Stimulated activated CD8-positive, alpha-beta memory T cell treated with anti-CD3 and anti-CD28 coated beads, Interleukin-2, amount 100 ng/mL, for 48 hours (primary cell): ENCODE measurements around the gene DPM2.

Experiments
- DNase-seq, 2 donors: peaks; one replicate each; pipeline ENCODE4 v3.0.0-alpha.2; 2020; ENCODE audit warnings: low read depth in 2 of 2

The DPM2 gene

GRCh38 chr9:127955294-127956015 is 17.8 kb upstream of the DPM2 start:
- DNase-seq: peak; percentile 67 to 79

- no peak for DNase-seq
These were observed 17.2 kb upstream of the DPM2 start for GRCh38 chr9:127954831-127955293.

- no peak for DNase-seq
These were observed 16.3 kb upstream of the DPM2 start for GRCh38 chr9:127953768-127954505.

GRCh38 chr9:127953154-127953553 is 15.5 kb upstream of the DPM2 start:
- no peak for DNase-seq

GRCh38 chr9:127950513-127951289 is 13.0 kb upstream of the DPM2 start:
- DNase-seq: no peak

- DNase-seq: no peak
These were observed 12.3 kb upstream of the DPM2 start for GRCh38 chr9:127949827-127950512.

GRCh38 chr9:127947841-127948710 is 10.4 kb upstream of the DPM2 start:
- DNase-seq: no peak

GRCh38 chr9:127946728-127947127 is 9.1 kb upstream of the DPM2 start:
- DNase-seq: no peak

GRCh38 chr9:127945942-127946341 is 8.3 kb upstream of the DPM2 start:
- DNase-seq: no peak

- DNase-seq: no peak
These were observed 7.7 kb upstream of the DPM2 start for GRCh38 chr9:127945338-127945737.

- DNase-seq: no peak
These were observed 7.0 kb upstream of the DPM2 start for GRCh38 chr9:127944586-127945218.

- peak; percentile 74 to 79 for DNase-seq
These were observed 6.1 kb upstream of the DPM2 start for GRCh38 chr9:127943731-127944144.

- no peak for DNase-seq
These were observed 5.5 kb upstream of the DPM2 start for GRCh38 chr9:127943011-127943662.

GRCh38 chr9:127942216-127943010 is 4.8 kb upstream of the DPM2 start:
- DNase-seq: no peak

- no peak for DNase-seq
These were observed 4.2 kb upstream of the DPM2 start for GRCh38 chr9:127941961-127942215.

GRCh38 chr9:127941062-127941960 is 3.7 kb upstream of the DPM2 start:
- no peak for DNase-seq

- DNase-seq: no peak
These were observed 2.9 kb upstream of the DPM2 start for GRCh38 chr9:127940593-127940992.

- no peak for DNase-seq
These were observed 640 bp upstream of the DPM2 start for GRCh38 chr9:127938298-127938690.
